Adrenal gland (tissue), 12 donors: Measurements from ENCODE around the gene TTLL5. TPM values are rescaled to one million over a fixed set of nuclear protein-coding genes. Genes with fewer than 3 reads are reported as not detected.

ENCODE experiments used
- DNase-seq, 7 donors: peaks; one replicate each; pipeline ENCODE4 v3.0.0-alpha.2; 2019 to 2020
- H3K27ac ChIP-seq, 5 donors: fragments of 200-600 bp; sonication (generic) in 4 of 5; 1 replicate in 3 of 5; 2 replicates in 2 of 5; pipeline versions ENCODE4 v1.5.1 to v1.8.0; 2016 to 2020; ENCODE audit warnings: mild to moderate bottlenecking in 1 of 5
- H3K27me3 ChIP-seq: fragments of 200-600 bp; 2 replicates; pipeline ENCODE4 v1.8.0; 2021
- H3K36me3 ChIP-seq, 2 donors: fragments of 200-600 bp; replicated peaks in 1 of 2; 1 replicate in 1 of 2; 2 replicates in 1 of 2; pipeline versions ENCODE4 v1.5.1 to v1.8.0; 2018 to 2022
- H3K4me1 ChIP-seq, 2 donors: fragments of 200-600 bp; replicated peaks in 1 of 2; 1 replicate in 1 of 2; 2 replicates in 1 of 2; pipeline versions ENCODE4 v1.5.1 to v1.8.0; 2018 to 2021
- H3K4me3 ChIP-seq, 4 donors: fragments of 200-600 bp; sonication (generic) in 3 of 4; one replicate each; pipeline ENCODE4 v1.5.1; 2016 to 2018
- H3K9me3 ChIP-seq, 3 donors: fragments of 200-600 bp; sonication (generic) in 1 of 3; replicated peaks in 1 of 3; 1 replicate in 2 of 3; 2 replicates in 1 of 3; pipeline versions ENCODE4 v1.5.1 to v1.8.0; 2016 to 2021
- CTCF ChIP-seq, 6 experiments: fragments of 450-650 bp in 4 of 6; fragments of 200-600 bp in 2 of 6; sonication (generic) in 1 of 6; IDR thresholded peaks; 1 replicate in 5 of 6; 2 replicates in 1 of 6; pipeline versions ENCODE4 v1.5.1 to v1.8.0; 2016 to 2021; ENCODE audit warnings: antibody characterized with exemption in 6 of 6, mild to moderate bottlenecking in 2 of 6, moderate library complexity in 1 of 6
- POLR2A ChIP-seq, 2 donors: fragments of 450-650 bp; IDR thresholded peaks; one replicate each; pipeline ENCODE4 v1.6.1; 2017; ENCODE audit warnings: antibody characterized with exemption in 2 of 2, mild to moderate bottlenecking in 2 of 2, moderate library complexity in 1 of 2
- WGBS, 4 donors: extraction: QIAGEN DNeasy Blood & Tissue Kit in 2 of 4; methylation state at CpG; one replicate each; pipeline versions ENCODE4 v1.1.5 to v1.1.7; 2013 to 2017; 5-methylcytosine and 5-hydroxymethylcytosine counted together
- intact Hi-C, 2 donors: fragments of 100-400 bp; cut with DNase I; formaldehyde crosslinking; loops; one replicate each; pipeline versions ENCODE4 v1.14.1 to v1.15.0; 2022 to 2023
- polyA plus RNA-seq, 3 donors: library from polyadenylated mRNA; stranded (reverse); fragments of 200-250 nt in 2 of 3; fragments of 350-450 nt in 1 of 3; fragmentation: Illumina TruSeq in 1 of 3; extraction: RNeasy Lipid Tissue Mini Kit (QIAGEN cat#74804) in 1 of 3; gene quantifications; one replicate each; pipeline ENCODE4 v1.2.3, GENCODE V29; 2013 to 2014
- total RNA-seq, 9 donors: library from RNA; depleted of rRNA in 4 of 9; stranded (reverse); fragments of >200 nt in 4 of 9; fragments of 120-200 nt in 1 of 9; fragmentation: NEBNext Ultra II Directional in 1 of 9; extraction: Animal tissue kit (Norgen Biotek cat#: 25700) in 1 of 9; gene quantifications; one replicate each; pipeline versions ENCODE4 v1.1.0 to v1.2.4, GENCODE V29; 2013 to 2023
- donor health status: healthy with polysubstance abuse.
- donor health status: Bipolar disorder and iron deficiency.
- donor health status: DM: yes; HTN: yes; CAD: no.
- donor health status: DM: no; HTN: no; CAD: no.
- donor health status: DM: no; HTN: no; CAD: no.
- donor health status: DM: yes; HTN: yes; CAD: no.

TTLL5 gene
- total and polyA plus RNA-seq, 12 donors, result 12.7 to 34.0 (median 24.1) TPM

GRCh38 chr14:75991753-75992152, 330.7 kb downstream of the TTLL5 start:
- Histone ChIP-seq H3K4me3 (no peak overlapping the region), H3K27ac (no peak overlapping the region), H3K27me3 (no peaks in the 10 kb centered on the region), H3K4me1 (peaks cover 2 to 8% of the 10 kb centered on the region in 2 donors), H3K9me3 (no peaks in the 10 kb centered on the region), H3K36me3 (peaks cover 0 to 7% of the 10 kb centered on the region in 2 donors)
- intact Hi-C loops, result no loop called here
- TF ChIP-seq CTCF (IDR thresholded peaks at IDR 0.05) (no peak), POLR2A (IDR thresholded peaks at IDR 0.05) (no peak)
- no peak for DNase-seq
- 82 to 88% (median 84%) methylated on average over 4 of the region's 4 CpGs for WGBS, 4 donors

GRCh38 chr14:75993567-75994041, 332.6 kb downstream of the TTLL5 start:
- no peaks in the 10 kb centered on the region for H3K9me3 ChIP-seq
- no peak overlapping the region for H3K4me3 ChIP-seq
- DNase-seq, result no peak
- no peaks in the 10 kb centered on the region for H3K27me3 ChIP-seq
- peaks cover 0 to 2% of the 10 kb centered on the region in 2 donors for H3K4me1 ChIP-seq
- intact Hi-C loops, result no loop called here
- 86 to 100% (median 90%) methylated on average over 1 of the region's 1 CpG for WGBS, 4 donors
- H3K27ac ChIP-seq, result no peak overlapping the region
- H3K36me3 ChIP-seq, result peaks cover 0 to 10% of the 10 kb centered on the region in 2 donors
- no peak for TF ChIP-seq POLR2A (IDR thresholded peaks at IDR 0.05)
- no peak for TF ChIP-seq CTCF (IDR thresholded peaks at IDR 0.05)

GRCh38 chr14:75995372-75996041, 334.5 kb downstream of the TTLL5 start:
- intact Hi-C loops, result no loop called here
- WGBS, 4 donors, result 71 to 80% (median 76%) methylated on average over 15 to 17 of the region's 17 CpGs
- peaks cover 0 to 20% of the 10 kb centered on the region in 2 donors for H3K36me3 ChIP-seq

GRCh38 chr14:75996488-75996887, 335.4 kb downstream of the TTLL5 start:
- H3K36me3 ChIP-seq, result peaks cover 0 to 25% of the 10 kb centered on the region in 2 donors
- no peak for DNase-seq
- no peak for TF ChIP-seq POLR2A (IDR thresholded peaks at IDR 0.05)
- TF ChIP-seq CTCF (IDR thresholded peaks at IDR 0.05), result no peak
- peaks cover 0 to 4% of the 10 kb centered on the region in 2 donors for H3K4me1 ChIP-seq
- no peaks in the 10 kb centered on the region for H3K9me3 ChIP-seq
- H3K27ac ChIP-seq, result peak overlapping the region in 3 of 5 donors; percentile 56 to 72 (median 64)
- H3K4me3 ChIP-seq, result no peak overlapping the region
- 69 to 81% (median 75%) methylated on average over 1 of the region's 1 CpG for WGBS, 4 donors
- no peaks in the 10 kb centered on the region for H3K27me3 ChIP-seq
- intact Hi-C loops, result no loop called here

More at GRCh38 chr14:75995372-75996041, 334.5 kb downstream of the TTLL5 start:
- Histone ChIP-seq H3K27me3 (no peaks in the 10 kb centered on the region), H3K4me1 (peaks cover 0 to 4% of the 10 kb centered on the region in 2 donors), H3K27ac (peak overlapping the region in 3 of 5 donors; percentile 56 to 72 (median 64)), H3K4me3 (no peak overlapping the region), H3K9me3 (no peaks in the 10 kb centered on the region)
- TF ChIP-seq CTCF (IDR thresholded peaks at IDR 0.05) (no peak), POLR2A (IDR thresholded peaks at IDR 0.05) (no peak)
- DNase-seq, result peak in 5 of 7 donors; percentile 29 to 78 (median 46)
